GM23338 (cell line): Measurements from ENCODE around the gene APBA1. TPM values are rescaled to one million over a fixed set of nuclear protein-coding genes. Genes with fewer than 3 reads are reported as not detected.

Experiments
- ATAC-seq: fragments of 200-7000 bp; cut with Tn5 transposase; 3 replicates; pipeline ENCODE4 v1.9.1; 2020
- DNase-seq: peaks from one replicate; pipeline ENCODE4 v3.0.0-alpha.2; 2015; ENCODE audit warnings: low spot score
- H2AFZ ChIP-seq: fragments of 200-600 bp; sonication (generic); 2 replicates; pipeline ENCODE4 v1.8.0; 2016; ENCODE audit warnings: antibody characterized with exemption, mild to moderate bottlenecking, moderate library complexity
- H3F3A ChIP-seq: fragments of 200-600 bp; sonication (generic); replicated peaks from 2 replicates; pipeline ENCODE4 v1.8.0; 2017; ENCODE audit warnings: antibody characterized with exemption, mixed run types, low read depth
- H3K27ac ChIP-seq: fragments of 200-600 bp; sonication (generic); 2 replicates; pipeline ENCODE4 v1.6.1; 2016; ENCODE audit warnings: low read depth
- H3K27me3 ChIP-seq: fragments of 200-600 bp; sonication (generic); 2 replicates; pipeline ENCODE4 v1.8.0; 2016; ENCODE audit warnings: mild to moderate bottlenecking, mixed run types, moderate library complexity; ENCODE audit not compliant: insufficient read depth
- H3K36me3 ChIP-seq: fragments of 200-600 bp; sonication (generic); 2 replicates; pipeline ENCODE4 v1.8.0; 2016; ENCODE audit warnings: mild to moderate bottlenecking; ENCODE audit not compliant: insufficient read depth
- H3K4me1 ChIP-seq: fragments of 200-600 bp; sonication (generic); 2 replicates; pipeline ENCODE4 v1.8.0; 2016; ENCODE audit warnings: mild to moderate bottlenecking, moderate library complexity; ENCODE audit not compliant: insufficient read depth
- H3K4me2 ChIP-seq: fragments of 200-600 bp; sonication (generic); 2 replicates; pipeline ENCODE4 v1.7.1; 2017; ENCODE audit warnings: mixed run types
- H3K4me3 ChIP-seq: fragments of 200-600 bp; sonication (generic); 2 replicates; pipeline ENCODE4 v1.6.1; 2016; ENCODE audit warnings: mixed run types
- H3K79me2 ChIP-seq: fragments of 200-600 bp; sonication (generic); replicated peaks from 2 replicates; pipeline ENCODE4 v1.8.0; 2017; ENCODE audit warnings: mild to moderate bottlenecking; ENCODE audit not compliant: insufficient read depth
- H3K9me2 ChIP-seq: fragments of 200-600 bp; sonication (generic); 2 replicates; pipeline ENCODE4 v1.8.0; 2017; ENCODE audit not compliant: insufficient read depth
- H4K20me1 ChIP-seq: fragments of 200-600 bp; sonication (generic); replicated peaks from 2 replicates; pipeline ENCODE4 v1.8.0; 2017; ENCODE audit warnings: mild to moderate bottlenecking; ENCODE audit not compliant: insufficient read depth
- H3K27ac Mint-ChIP-seq: 2 replicates; pipeline ENCODE4 v1.8.0; 2020; ENCODE audit warnings: inconsistent platforms, mild to moderate bottlenecking, moderate library complexity, mixed read lengths
- H3K27me3 Mint-ChIP-seq: 3 replicates; pipeline ENCODE4 v1.8.0; 2022; ENCODE audit warnings: low read depth, mild to moderate bottlenecking, moderate library complexity, mixed read lengths, inconsistent platforms; ENCODE audit not compliant: insufficient read depth, poor library complexity
- H3K36me3 Mint-ChIP-seq: 3 replicates; pipeline ENCODE4 v1.8.0; 2021; ENCODE audit warnings: low read depth, mild to moderate bottlenecking, inconsistent platforms, moderate library complexity, mixed read lengths
- H3K4me1 Mint-ChIP-seq: 3 replicates; pipeline ENCODE4 v1.8.0; 2020; ENCODE audit warnings: mild to moderate bottlenecking, inconsistent platforms, mixed read lengths
- H3K4me3 Mint-ChIP-seq: 3 replicates; pipeline ENCODE4 v1.8.0; 2021; ENCODE audit warnings: moderate library complexity, mild to moderate bottlenecking, inconsistent platforms, mixed read lengths
- H3K9me3 Mint-ChIP-seq: 3 replicates; pipeline ENCODE4 v1.8.0; 2020; ENCODE audit warnings: moderate library complexity, mild to moderate bottlenecking, inconsistent platforms, mixed read lengths
- CREB1 ChIP-seq: fragments of 250-450 bp; sonication (Bioruptor Pico); IDR thresholded peaks from 2 replicates; pipeline ENCODE4 v1.5.0; 2020; ENCODE audit warnings: low read depth, mild to moderate bottlenecking, moderate library complexity
- CTCF ChIP-seq, 2 experiments: fragments of 200-600 bp in 1 of 2; sonication (generic) in 1 of 2; conservative IDR thresholded peaks; 2 replicates each; pipeline versions ENCODE4 v1.5.1 to v1.6.1; 2016 to 2017; ENCODE audit warnings: antibody characterized with exemption in 2 of 2, low read depth in 2 of 2, mild to moderate bottlenecking in 2 of 2, moderate library complexity in 1 of 2
- ETS1 ChIP-seq: IDR thresholded peaks from 2 replicates; pipeline ENCODE4 v1.6.1; 2016; ENCODE audit warnings: antibody characterized with exemption
- EZH2 ChIP-seq: fragments of 200-600 bp; sonication (generic); IDR thresholded peaks from one replicate; pipeline ENCODE4 v1.8.0; 2017; ENCODE audit warnings: antibody characterized with exemption, mild to moderate bottlenecking, low read depth; ENCODE audit not compliant: unreplicated experiment
- EZH2phosphoT487 ChIP-seq: fragments of 200-600 bp; sonication (generic); IDR thresholded peaks from one replicate; pipeline ENCODE4 v1.8.1; 2018; ENCODE audit warnings: antibody characterized with exemption; ENCODE audit not compliant: unreplicated experiment
- JUNB ChIP-seq: IDR thresholded peaks from one replicate; pipeline ENCODE4 v1.6.1; 2016; ENCODE audit warnings: antibody characterized with exemption; ENCODE audit not compliant: unreplicated experiment
- NANOG ChIP-seq: IDR thresholded peaks from 2 replicates; pipeline ENCODE4 v1.6.1; 2016; ENCODE audit warnings: antibody characterized with exemption, borderline replicate concordance
- POLR2AphosphoS5 ChIP-seq: IDR thresholded peaks from 2 replicates; pipeline ENCODE4 v1.6.1; 2016; ENCODE audit warnings: antibody characterized with exemption, low read depth
- REST ChIP-seq: IDR thresholded peaks from one replicate; pipeline ENCODE4 v1.6.1; 2018; ENCODE audit warnings: antibody characterized with exemption; ENCODE audit not compliant: unreplicated experiment
- STAT1 ChIP-seq: IDR thresholded peaks from one replicate; pipeline ENCODE4 v1.6.1; 2016; ENCODE audit warnings: antibody characterized with exemption; ENCODE audit not compliant: unreplicated experiment
- ZNF114 ChIP-seq: fragments of 250-450 bp; sonication (Bioruptor Pico); IDR thresholded peaks from 2 replicates; pipeline ENCODE4 v1.5.0; 2020; ENCODE audit warnings: mild to moderate bottlenecking, moderate library complexity
- ZNF331 ChIP-seq: fragments of 250-450 bp; sonication (Bioruptor Pico); IDR thresholded peaks from 2 replicates; pipeline ENCODE4 v1.5.0; 2020; ENCODE audit warnings: low read depth, mild to moderate bottlenecking, moderate library complexity
- ZNF462 ChIP-seq: fragments of 250-450 bp; sonication (Bioruptor Pico); IDR thresholded peaks from 2 replicates; pipeline ENCODE4 v1.5.0; 2020; ENCODE audit warnings: mild to moderate bottlenecking, moderate library complexity
- polyA plus RNA-seq: library from polyadenylated mRNA; unstranded; fragments of >200 nt; fragmentation: Nextera tagmentation; extraction: Ambion mirVana; gene quantifications from 2 replicates; pipeline ENCODE4 v1.2.1, GENCODE V29; 2016
- total RNA-seq: library from RNA; depleted of rRNA; stranded (reverse); fragments of >200 nt; shearing (Covaris generic); gene quantifications from 2 replicates; pipeline ENCODE4 v1.2.3, GENCODE V29; 2014

APBA1 gene
- total and polyA plus RNA-seq, 2 experiments from 2014 or later = 0.26 to 1.0 TPM

- 0 out of 2 replicates have a peak, but pooled peaks cover 4% of the 10 kb centered on the region for H3K36me3 ChIP-seq
- H3K4me3 Mint-ChIP-seq = no peak overlapping the region
- H3K9me2 ChIP-seq = peaks cover 3% of the 10 kb centered on the region; the same call in 1 of the 2 replicates
Observed at GRCh38 chr9:69380301-69380700, 291.9 kb downstream of the APBA1 start.

More at GRCh38 chr9:69380301-69380700, 291.9 kb downstream of the APBA1 start:
- Histone ChIP-seq H3K4me3 (no peak overlapping the region), H3F3A (no peaks in the 10 kb centered on the region), H3K79me2 (no peaks in the 10 kb centered on the region), H2AFZ (no peak overlapping the region), H3K4me2 (no peak overlapping the region), H3K27me3 (no peaks in the 10 kb centered on the region), H3K4me1 (peaks cover 8% of the 10 kb centered on the region; the same call in 1 of the 2 replicates), H3K27ac (no peak overlapping the region), H4K20me1 (no peaks in the 10 kb centered on the region)
- TF ChIP-seq CTCF (conservative IDR thresholded peaks at IDR 0.05; ENCODE audit: low read depth in 2 of 2) = no peak
- TF ChIP-seq JUNB = no peak
- no peak for TF ChIP-seq REST
- TF ChIP-seq POLR2AphosphoS5 = no peak
- no peak for TF ChIP-seq ZNF331 (CRISPR knock-in tag)
- TF ChIP-seq STAT1 = no peak
- no peak for TF ChIP-seq EZH2
- TF ChIP-seq ETS1 = no peak
- TF ChIP-seq ZNF114 (CRISPR knock-in tag) = no peak
- no peak for TF ChIP-seq NANOG
- TF ChIP-seq ZNF462 (CRISPR knock-in tag) = no peak
- TF ChIP-seq EZH2phosphoT487 = no peak
- no peak for TF ChIP-seq CREB1
- DNase-seq (no peak), ATAC-seq (no peak)
- Mint-ChIP-seq H3K27me3 (peaks cover 9% of the 10 kb centered on the region), H3K27ac (no peak overlapping the region), H3K36me3 (no peaks in the 10 kb centered on the region; the same call in 2 of the 3 replicates), H3K9me3 (no peaks in the 10 kb centered on the region), H3K4me1 (peaks cover 20% of the 10 kb centered on the region)
